Type B pancreatic cell (in vitro differentiated cells): Measurements from ENCODE around the gene FAM234A. TPM values are rescaled to one million over a fixed set of nuclear protein-coding genes. Genes with fewer than 3 reads are reported as not detected.

Experiments
- DNase-seq: peaks from one replicate; pipeline ENCODE4 v3.0.0; 2021; ENCODE audit warnings: mixed read lengths; ENCODE audit not compliant: unreplicated experiment; ENCODE audit errors: extremely low spot score
- H3K27ac Mint-ChIP-seq: 2 replicates; pipeline ENCODE4 v1.8.0; 2021; ENCODE audit warnings: mild to moderate bottlenecking, mixed read lengths
- H3K27me3 Mint-ChIP-seq: 2 replicates; pipeline ENCODE4 v1.8.0; 2021; ENCODE audit warnings: mixed read lengths
- H3K36me3 Mint-ChIP-seq: 2 replicates; pipeline ENCODE4 v1.8.0; 2021; ENCODE audit warnings: mixed read lengths
- H3K4me1 Mint-ChIP-seq: one replicate; pipeline ENCODE4 v1.8.0; 2021; ENCODE audit warnings: mixed read lengths; ENCODE audit not compliant: unreplicated experiment
- H3K4me3 Mint-ChIP-seq: 2 replicates; pipeline ENCODE4 v1.8.0; 2021; ENCODE audit warnings: mild to moderate bottlenecking, mixed read lengths
- H3K9me3 Mint-ChIP-seq: 2 replicates; pipeline ENCODE4 v1.8.0; 2021; ENCODE audit warnings: mixed read lengths
- total RNA-seq: library from RNA; stranded (reverse); gene quantifications from 2 replicates; pipeline ENCODE4 v1.2.1, GENCODE V29; 2021; ENCODE audit warnings: low replicate concordance
- TF ChIP-seq, protein P1 (sequence below): fragments of 200-600 bp; sonication (generic); conservative IDR thresholded peaks from 2 replicates; pipeline ENCODE4 v1.5.0; 2021; ENCODE audit warnings: antibody characterized with exemption, mild to moderate bottlenecking

The FAM234A gene
- total RNA-seq, 1 donor from 2014 or later = 125 TPM

DNA sequence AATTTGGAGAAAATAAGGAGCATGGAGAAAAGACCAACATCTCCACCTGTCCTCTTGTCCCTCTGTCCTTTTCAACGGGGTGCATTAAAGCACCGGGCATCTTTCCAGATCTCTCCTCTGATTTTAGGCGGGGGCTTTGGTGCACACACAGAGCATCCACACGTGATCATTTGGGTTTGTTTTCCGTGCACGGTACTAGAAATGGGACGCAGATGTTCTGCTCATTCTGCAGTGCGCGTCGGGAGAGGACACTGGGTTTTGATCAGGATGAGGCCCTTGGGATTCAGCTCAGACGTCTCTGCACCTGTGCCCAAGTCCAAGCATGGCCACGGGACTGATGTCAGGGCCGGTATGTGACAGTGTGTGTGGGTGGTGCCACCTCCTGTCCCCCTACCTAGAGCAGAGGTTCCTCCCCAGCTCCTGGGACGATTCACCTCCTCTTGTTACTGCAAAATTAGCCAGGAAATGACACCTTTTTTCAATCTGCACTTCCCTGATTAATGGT, 80.2 kb downstream of the FAM234A start:
- TF ChIP-seq, protein P1, sequence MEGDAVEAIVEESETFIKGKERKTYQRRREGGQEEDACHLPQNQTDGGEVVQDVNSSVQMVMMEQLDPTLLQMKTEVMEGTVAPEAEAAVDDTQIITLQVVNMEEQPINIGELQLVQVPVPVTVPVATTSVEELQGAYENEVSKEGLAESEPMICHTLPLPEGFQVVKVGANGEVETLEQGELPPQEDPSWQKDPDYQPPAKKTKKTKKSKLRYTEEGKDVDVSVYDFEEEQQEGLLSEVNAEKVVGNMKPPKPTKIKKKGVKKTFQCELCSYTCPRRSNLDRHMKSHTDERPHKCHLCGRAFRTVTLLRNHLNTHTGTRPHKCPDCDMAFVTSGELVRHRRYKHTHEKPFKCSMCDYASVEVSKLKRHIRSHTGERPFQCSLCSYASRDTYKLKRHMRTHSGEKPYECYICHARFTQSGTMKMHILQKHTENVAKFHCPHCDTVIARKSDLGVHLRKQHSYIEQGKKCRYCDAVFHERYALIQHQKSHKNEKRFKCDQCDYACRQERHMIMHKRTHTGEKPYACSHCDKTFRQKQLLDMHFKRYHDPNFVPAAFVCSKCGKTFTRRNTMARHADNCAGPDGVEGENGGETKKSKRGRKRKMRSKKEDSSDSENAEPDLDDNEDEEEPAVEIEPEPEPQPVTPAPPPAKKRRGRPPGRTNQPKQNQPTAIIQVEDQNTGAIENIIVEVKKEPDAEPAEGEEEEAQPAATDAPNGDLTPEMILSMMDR = no peak
- no peak overlapping the region for H3K4me3 Mint-ChIP-seq

More for the DNA sequence above, 80.2 kb downstream of the FAM234A start:
- peaks cover 4% of the 10 kb centered on the region for H3K4me1 Mint-ChIP-seq
- H3K27ac Mint-ChIP-seq = no peak overlapping the region
- no peaks in the 10 kb centered on the region for H3K27me3 Mint-ChIP-seq
- H3K36me3 Mint-ChIP-seq = no peaks in the 10 kb centered on the region
- no peaks in the 10 kb centered on the region for H3K9me3 Mint-ChIP-seq
- no peak for DNase-seq

Other genes starting within 250 kb of the FAM234A start
- gene POLR3K, start 181.2 kb upstream of the FAM234A start, total RNA-seq = 12.6 and 17.6 TPM in 2 replicates
- gene SNRNP25, start 181.0 kb upstream of the FAM234A start, total RNA-seq = 38.5 and 48.7 TPM in 2 replicates
- 25.3 and 27.3 TPM in 2 replicates for gene RHBDF1, start 162.2 kb upstream of the FAM234A start, total RNA-seq
- 38.0 and 40.0 TPM in 2 replicates for gene MPG, start 156.6 kb upstream of the FAM234A start, total RNA-seq
- 37.9 and 38.7 TPM in 2 replicates for gene NPRL3, start 96.1 kb upstream of the FAM234A start, total RNA-seq
- not detected in 2 replicates for gene HBZ, start 82.2 kb upstream of the FAM234A start, total RNA-seq
- gene HBM, start 68.8 kb upstream of the FAM234A start, total RNA-seq = not detected in 2 replicates
- not detected in 2 replicates for gene HBA2, start 61.9 kb upstream of the FAM234A start, total RNA-seq
- gene HBA1, start 58.1 kb upstream of the FAM234A start, total RNA-seq = not detected in 2 replicates
- 1.1 and 1.5 TPM in 2 replicates for gene HBQ1, start 54.4 kb upstream of the FAM234A start, total RNA-seq
- 95.3 and 154 TPM in 2 replicates for gene LUC7L, start 5.4 kb upstream of the FAM234A start, total RNA-seq
- 6.6 and 8.8 TPM in 2 replicates for gene RGS11, start 41.1 kb downstream of the FAM234A start, total RNA-seq
- 2.5 and 5.0 TPM in 2 replicates for gene ARHGDIG, start 45.8 kb downstream of the FAM234A start, total RNA-seq
- 1.0 and 1.6 TPM in 2 replicates for gene PDIA2, start 48.3 kb downstream of the FAM234A start, total RNA-seq
- gene AXIN1, start 117.9 kb downstream of the FAM234A start, total RNA-seq = 30.6 and 31.8 TPM in 2 replicates
- gene MRPL28, start 135.7 kb downstream of the FAM234A start, total RNA-seq = 69.6 and 75.3 TPM in 2 replicates
- 56.0 and 71.1 TPM in 2 replicates for gene PGAP6, start 147.2 kb downstream of the FAM234A start, total RNA-seq
- 72.8 and 166 TPM in 2 replicates for gene NME4, start 162.4 kb downstream of the FAM234A start, total RNA-seq
- gene DECR2, start 167.1 kb downstream of the FAM234A start, total RNA-seq = 21.5 and 22.1 TPM in 2 replicates
- 43.4 and 52.1 TPM in 2 replicates for gene RAB11FIP3, start 190.8 kb downstream of the FAM234A start, total RNA-seq